Measurements from ENCODE around the gene ABCB11. TPM values are rescaled to one million over a fixed set of nuclear protein-coding genes. Genes with fewer than 3 reads are reported as not detected.
"Not testable (repeated sequence)": the region's sequence is repeated elsewhere in the genome, so short reads cannot be mapped to it uniquely, and the experiment has no call there.

Gene ABCB11
- total and polyA plus RNA-seq, 9 of the 15 experiments (the other 6 are each of a cell fraction or from before 2014, with no cell fraction given): 0.04 to 0.51 (median 0.10) TPM; not detected in 1

DNA sequence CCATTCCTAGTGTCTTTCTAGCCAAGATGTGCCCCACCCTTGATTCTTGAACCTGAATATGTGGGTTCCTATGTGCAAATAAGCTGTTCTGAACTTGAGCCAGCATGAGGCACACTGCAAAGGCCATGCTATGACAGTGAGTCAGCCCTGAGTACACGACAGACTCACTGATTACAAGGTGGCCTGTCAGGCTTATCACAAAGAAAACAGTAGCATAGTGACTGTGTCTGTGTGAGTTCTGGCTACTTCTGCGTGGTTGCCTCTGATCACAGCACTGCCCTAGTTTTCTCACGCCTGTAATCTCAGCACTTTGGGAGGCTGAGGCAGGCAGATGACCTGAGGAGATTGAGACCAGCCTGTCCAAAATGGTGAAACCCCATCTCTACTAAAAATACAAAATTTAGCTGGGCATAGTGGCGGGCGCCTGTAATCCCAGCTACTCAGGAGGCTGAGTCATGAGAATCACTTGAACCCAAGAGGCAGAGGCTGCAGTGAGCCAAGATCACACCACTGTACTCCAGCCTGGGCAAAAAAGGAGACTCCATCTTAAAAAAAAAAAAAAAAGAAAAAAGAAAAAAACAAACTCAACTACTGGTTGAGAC, 18.8 kb downstream of the ABCB11 start:
- CTCF ChIA-PET (ENCODE audit: low intra/inter-chr PET ratio); in situ Hi-C loops (cut with MboI); H3K27me3 ChIP-seq (ENCODE audit: control insufficient read depth in 2 of 2, insufficient read depth in 2 of 2, low read length in 2 of 2); H3K79me2 ChIP-seq (ENCODE audit: control insufficient read depth, insufficient read depth, low read length); H3K4me3 ChIP-seq; H3K9me3 ChIP-seq (replicated peaks; ENCODE audit: control insufficient read depth, insufficient read depth, low read depth, low read length); H3K4me2 ChIP-seq (ENCODE audit: insufficient read depth, low read length); H2AFZ ChIP-seq (ENCODE audit: low read depth, low read length); H3K36me3 ChIP-seq (ENCODE audit: control insufficient read depth, insufficient read depth, low read length); H3K9ac ChIP-seq (ENCODE audit: insufficient read depth in 1 of 2, low read depth in 2 of 2, low read length in 2 of 2); H3K9me1 ChIP-seq (ENCODE audit: control insufficient read depth, insufficient read depth, low read length); BruUV-seq (replicated peaks); H4K20me1 ChIP-seq (replicated peaks; ENCODE audit: control insufficient read depth, insufficient read depth, low read length); TF ChIP-seq NR4A1 (CRISPR knock-in tag; IDR thresholded peaks at IDR 0.05): not testable (repeated sequence)
- H3K27ac ChIP-seq (ENCODE audit: extremely low read depth, low read depth, low read length): peak overlapping the region; percentile 6; the same call in 2 of the 3 replicates
- intact Hi-C loops (cut with micrococcal nuclease): loop anchor here (2.0 to 5.0 kb wide), 4 partner anchors 35 to 85 kb away; no protein-coding TSS in a partner anchor
- WGBS (ENCODE audit: insufficient coverage, low coverage, missing lambda C conversion rate): 0% methylated on average over 5 of the region's 5 CpGs
- POLR2A ChIA-PET: interaction anchor here (0.9 to 1.6 kb wide), 3 partner anchors 11 to 14 kb away, joined by 4 to 6 read pairs (median 5); no protein-coding TSS in a partner anchor
- H3K4me1 ChIP-seq (replicated peaks in 1 of 2; ENCODE audit: control insufficient read depth in 2 of 2, insufficient read depth in 2 of 2, low read length in 2 of 2): peaks cover 12 to 48% of the 10 kb centered on the region in 2 experiments; a peak in 4 of 5 replicates
- ATAC-seq: peak; percentile 99
- peak; percentile 100 for FAIRE-seq
- peak; percentile 62 to 96 (median 82) for DNase-seq (ENCODE audit: extremely low read depth in 1 of 4, low spot score in 3 of 4)
- peak; percentile 84; the same call in 1 of the 2 replicates for TF ChIP-seq NCOA1 (IDR thresholded peaks at IDR 0.05; ENCODE audit: low read depth)
- peak; percentile 66; the same call in 1 of the 2 replicates for TF ChIP-seq CBX5 (IDR thresholded peaks at IDR 0.05; ENCODE audit: borderline replicate concordance, low read depth)
- TF ChIP-seq HMBOX1 (IDR thresholded peaks at IDR 0.05): peak; percentile 93
- peak; percentile 77; the same call in 1 of the 2 replicates for TF ChIP-seq PREB (CRISPR knock-in tag; IDR thresholded peaks at IDR 0.05)
- TF ChIP-seq ZBTB9 (CRISPR knock-in tag; IDR thresholded peaks at IDR 0.05): peak; percentile 73; the same call in 1 of the 2 replicates
- TF ChIP-seq SP1 (CRISPR knock-in tag; IDR thresholded peaks at IDR 0.05): peak; percentile 63; the same call in 1 of the 2 replicates
- peak; percentile 99 for TF ChIP-seq CBFA2T2 (conservative IDR thresholded peaks at IDR 0.05)
- TF ChIP-seq FOSL1 (tag; conservative IDR thresholded peaks at IDR 0.05): peak; percentile 99
- peak; percentile 84 for TF ChIP-seq SMARCA5 (IDR thresholded peaks at IDR 0.05)
- TF ChIP-seq NR4A1 (tag; IDR thresholded peaks at IDR 0.05): peak; percentile 60; the same call in 1 of the 2 replicates
- TF ChIP-seq DMBX1 (CRISPR knock-in tag; IDR thresholded peaks at IDR 0.05; ENCODE audit: borderline replicate concordance): peak; percentile 93
- TF ChIP-seq RAD51 (IDR thresholded peaks at IDR 0.05; ENCODE audit: borderline replicate concordance, low read depth): peak; percentile 13; the same call in 1 of the 2 replicates
